Gastroesophageal sphincter (tissue), 3 donors: ENCODE results near the gene SEMA3D.

Experiments
- CTCF ChIP-seq, 4 experiments: fragments of 200-600 bp in 2 of 4; fragments of 450-650 bp in 2 of 4; sonication (generic) in 1 of 4; IDR thresholded peaks; one replicate each; pipeline ENCODE4 v1.5.1; 2017 to 2019; ENCODE audit warnings: antibody characterized with exemption in 4 of 4, mild to moderate bottlenecking in 2 of 4, moderate library complexity in 2 of 4
- EP300 ChIP-seq: sonication (generic); formaldehyde crosslinking; IDR thresholded peaks from one replicate; pipeline ENCODE4 v1.6.1; 2017; ENCODE audit warnings: antibody characterized with exemption, mild to moderate bottlenecking
- POLR2A ChIP-seq, 2 donors: fragments of 450-650 bp; IDR thresholded peaks; one replicate each; pipeline ENCODE4 v1.6.1; 2017; ENCODE audit warnings: antibody characterized with exemption in 2 of 2, mild to moderate bottlenecking in 2 of 2, moderate library complexity in 1 of 2
- POLR2AphosphoS5 ChIP-seq: sonication (generic); formaldehyde crosslinking; IDR thresholded peaks from one replicate; pipeline ENCODE4 v1.6.1; 2017; ENCODE audit warnings: antibody characterized with exemption

GRCh38 chr7:85125651-85126131, 61.2 kb downstream of the SEMA3D start:
- TF ChIP-seq POLR2A (IDR thresholded peaks at IDR 0.05) (no peak), CTCF (IDR thresholded peaks at IDR 0.05) (no peak), POLR2AphosphoS5 (no peak), EP300 (no peak)
